DMS53 treated with DMSO at 0.1 percent for 48 hours (cell line): ENCODE measurements around the gene NSG2.
"Not testable (repeated sequence)": the region's sequence is repeated elsewhere in the genome, so short reads cannot be mapped to it uniquely, and the experiment has no call there.

Source experiments
- DNase-seq: peaks from one replicate; lab custom pipeline; 2025; ENCODE audit not compliant: unreplicated experiment; lab: John Stamatoyannopoulos, UW

NSG2 gene

GRCh38 chr5:174098694-174099093, 53.2 kb downstream of the NSG2 start:
- no peak for DNase-seq

DNA sequence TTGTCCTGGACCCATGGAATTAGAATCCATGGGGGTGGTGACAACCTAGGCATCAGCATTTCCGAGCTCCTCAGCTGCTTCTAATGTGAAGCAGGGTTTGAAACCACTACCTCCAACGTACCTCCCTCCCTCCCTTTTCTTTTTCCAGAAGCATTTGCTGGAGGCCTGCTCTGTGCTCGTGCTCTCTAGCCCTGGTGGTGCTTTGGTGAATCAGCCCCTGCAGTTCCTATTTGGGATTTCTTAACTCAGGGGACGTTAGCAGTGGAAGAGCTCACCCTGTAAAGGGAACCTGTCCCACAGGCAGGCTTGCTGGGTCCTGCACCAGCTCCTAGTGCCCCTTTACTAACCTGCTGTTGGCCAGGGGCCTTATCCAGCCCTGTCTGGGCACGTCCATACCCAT, 55.0 kb downstream of the NSG2 start:
- DNase-seq: no peak

DNA sequence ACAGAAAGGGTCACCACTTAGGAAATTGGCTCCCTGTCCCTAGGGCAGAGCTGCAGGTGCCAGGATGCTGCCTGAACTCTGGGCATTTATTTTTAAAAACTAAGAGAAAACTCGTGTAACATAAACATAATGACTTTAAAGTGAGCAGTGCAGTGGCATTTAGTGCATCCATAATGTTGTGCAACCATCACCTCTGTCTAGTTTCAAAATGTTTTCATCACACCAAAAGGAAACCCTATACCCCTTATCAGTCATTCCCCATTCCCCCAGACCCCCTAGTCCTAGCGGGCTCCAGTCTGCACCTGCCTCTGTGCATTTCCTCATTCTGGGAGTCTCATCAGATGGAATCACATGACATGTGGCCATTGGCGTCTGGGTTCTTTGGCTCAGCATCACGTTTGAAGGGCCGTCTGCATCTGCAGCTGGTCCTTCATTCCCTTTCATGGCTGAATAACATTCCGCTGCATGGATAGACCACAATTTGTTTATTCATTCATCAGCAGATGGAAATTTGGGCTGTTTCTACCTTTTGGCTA, 55.8 kb downstream of the NSG2 start:
- no peak for DNase-seq

DNA sequence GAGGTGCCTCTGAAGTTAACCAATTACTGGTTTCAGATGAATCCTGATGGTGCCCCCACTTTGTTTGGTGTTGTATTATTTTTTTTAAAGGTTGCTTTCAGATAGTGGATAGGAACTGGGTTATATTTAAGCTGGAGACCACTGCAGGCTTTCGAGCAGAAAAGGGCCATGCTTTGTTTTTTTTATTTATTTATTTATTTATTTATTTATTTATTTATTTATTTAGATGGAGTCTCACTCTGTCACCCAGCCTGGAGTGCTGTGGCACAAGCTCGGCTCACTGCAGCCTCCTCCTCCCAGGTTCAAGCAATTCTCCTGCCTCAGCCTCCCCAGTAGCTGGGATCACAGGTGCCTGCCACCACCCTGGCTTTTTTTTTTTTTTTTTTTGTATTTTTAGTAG, 57.1 kb downstream of the NSG2 start:
- not testable (repeated sequence) for DNase-seq

DNA sequence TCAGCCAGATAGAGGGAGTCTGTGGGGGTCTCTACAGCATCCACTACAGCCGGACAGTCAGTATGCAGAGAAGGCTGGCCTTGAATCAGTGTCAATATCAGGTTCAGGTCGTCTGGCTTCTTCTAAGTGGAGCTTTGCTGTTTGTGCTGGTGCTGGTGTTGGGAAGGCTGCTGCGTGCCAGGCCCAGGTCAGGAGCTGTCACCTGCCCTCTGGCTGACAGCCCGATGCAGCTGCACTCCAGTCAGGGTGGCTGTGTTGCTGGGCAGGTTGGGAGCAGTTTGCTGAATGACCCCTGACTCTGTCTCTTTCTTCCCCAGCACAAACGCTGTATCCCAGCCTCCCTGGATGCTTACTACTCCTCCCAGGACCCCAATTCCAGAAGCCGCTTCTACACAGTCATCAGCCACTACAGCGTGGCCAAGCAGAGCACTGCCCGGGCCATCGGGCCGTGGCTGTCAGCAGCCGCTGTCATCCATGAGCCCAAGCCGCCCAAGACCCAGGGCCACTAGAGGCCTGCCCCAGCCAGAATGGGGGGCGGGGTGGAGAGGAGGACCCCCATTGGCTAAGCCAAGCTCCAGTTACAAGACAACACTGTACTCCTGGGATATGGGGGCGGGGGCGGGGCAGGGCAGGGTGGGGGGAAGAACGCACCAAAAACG, 61.6 kb downstream of the NSG2 start:
- no peak for DNase-seq

DNA sequence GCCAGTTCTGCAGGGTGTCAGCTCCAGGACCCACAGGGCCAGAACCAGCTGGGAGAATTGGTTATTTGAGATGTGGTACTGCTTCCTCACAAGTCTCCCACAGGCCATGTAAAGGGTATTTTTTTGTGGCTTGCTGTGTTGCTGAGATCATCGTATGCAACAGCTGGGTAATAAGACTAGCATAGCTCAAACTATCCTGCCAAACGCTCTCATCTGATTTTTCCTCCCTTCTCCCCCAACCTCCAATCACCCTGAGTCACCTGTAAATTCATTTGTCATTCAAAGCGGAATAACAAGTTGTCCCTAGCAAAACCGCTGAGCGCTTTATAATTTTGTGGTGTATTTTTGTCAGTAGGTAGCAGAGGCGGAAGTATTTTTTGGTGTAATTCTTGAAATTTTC, 63.2 kb downstream of the NSG2 start:
- DNase-seq: no peak

DNA sequence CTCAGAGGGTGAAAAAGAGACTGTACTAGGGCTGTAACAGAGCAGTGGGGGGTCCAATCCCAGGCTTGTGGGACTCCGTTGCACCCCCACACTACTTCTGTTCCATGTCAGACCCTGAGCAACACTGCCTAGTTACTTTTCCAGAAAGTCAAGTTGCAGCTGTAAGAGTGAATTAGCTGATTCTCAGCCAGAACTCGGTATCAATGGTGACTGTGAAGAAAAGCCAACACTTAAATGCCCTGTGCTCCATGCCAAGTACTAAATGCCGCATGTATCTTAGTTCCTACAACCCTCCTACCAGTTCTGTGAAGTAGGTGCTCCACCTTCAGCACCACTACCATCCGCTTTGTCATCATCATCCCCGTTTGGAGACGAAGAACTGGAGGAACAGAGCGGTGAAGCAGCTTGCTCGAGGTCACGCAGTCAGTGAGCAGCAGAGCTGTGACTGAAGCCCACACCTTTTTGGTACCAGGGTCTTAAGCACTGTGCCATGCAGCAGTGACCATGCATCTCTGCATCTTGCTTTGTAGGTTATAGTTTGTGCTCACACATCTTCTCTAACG, 64.3 kb downstream of the NSG2 start:
- DNase-seq: no peak

- DNase-seq: no peak
Measured at GRCh38 chr5:174110310-174110709, 64.8 kb downstream of the NSG2 start.

DNA sequence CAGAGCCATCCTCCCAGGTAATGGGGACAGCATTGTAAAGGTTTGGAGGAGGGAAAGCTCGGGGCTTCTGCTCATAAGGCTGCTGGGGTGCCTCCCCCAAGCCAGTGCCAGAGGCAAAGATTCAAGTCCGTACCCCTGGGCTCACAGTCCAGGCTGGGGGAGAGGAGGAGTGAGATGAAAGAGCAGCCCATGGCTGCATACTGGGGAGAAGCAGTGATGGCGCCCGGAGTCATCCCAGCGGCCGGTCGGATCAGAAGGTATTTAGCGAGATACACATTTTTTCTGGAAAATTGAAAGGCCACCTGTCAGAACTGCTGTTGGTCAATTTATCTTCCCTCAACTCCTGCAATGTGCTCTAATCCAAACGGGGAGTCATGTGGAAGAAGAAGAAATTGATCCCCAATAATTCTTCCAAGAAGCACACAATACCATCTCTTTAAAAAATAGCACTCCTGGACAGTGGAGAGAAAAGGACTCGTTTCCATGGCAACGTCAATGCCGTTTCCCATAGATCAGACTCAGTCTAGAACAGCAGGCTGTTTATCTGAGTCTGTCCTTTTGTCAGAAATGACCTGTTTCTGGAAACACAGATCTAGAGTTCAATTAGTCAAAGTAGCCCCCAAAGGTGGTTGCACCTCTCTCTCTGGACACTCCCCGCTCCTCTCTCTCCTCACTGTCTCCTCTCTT, 65.9 kb downstream of the NSG2 start:
- DNase-seq: no peak

DNA sequence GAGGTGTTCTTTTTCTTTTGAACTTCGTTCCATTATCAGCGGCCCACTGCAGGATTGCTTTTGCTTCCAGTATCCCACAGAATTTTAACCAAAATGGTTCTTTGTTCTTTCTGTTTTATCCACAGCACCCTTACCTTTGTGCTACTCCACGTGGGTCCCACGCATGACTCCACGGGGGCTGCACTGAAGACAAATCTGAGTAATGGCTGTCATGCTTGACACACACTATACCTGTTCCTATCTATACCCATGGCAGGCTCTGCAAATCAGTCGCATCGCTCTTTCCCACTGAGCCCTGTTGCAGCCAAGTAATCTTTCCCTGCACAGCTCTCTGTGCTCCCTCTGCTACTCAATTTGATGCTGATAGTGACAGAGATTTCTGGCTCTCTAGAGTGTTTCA, 69.7 kb downstream of the NSG2 start:
- no peak for DNase-seq

- DNase-seq: no peak
Measured at GRCh38 chr5:174118823-174119467, 73.4 kb downstream of the NSG2 start.

DNA sequence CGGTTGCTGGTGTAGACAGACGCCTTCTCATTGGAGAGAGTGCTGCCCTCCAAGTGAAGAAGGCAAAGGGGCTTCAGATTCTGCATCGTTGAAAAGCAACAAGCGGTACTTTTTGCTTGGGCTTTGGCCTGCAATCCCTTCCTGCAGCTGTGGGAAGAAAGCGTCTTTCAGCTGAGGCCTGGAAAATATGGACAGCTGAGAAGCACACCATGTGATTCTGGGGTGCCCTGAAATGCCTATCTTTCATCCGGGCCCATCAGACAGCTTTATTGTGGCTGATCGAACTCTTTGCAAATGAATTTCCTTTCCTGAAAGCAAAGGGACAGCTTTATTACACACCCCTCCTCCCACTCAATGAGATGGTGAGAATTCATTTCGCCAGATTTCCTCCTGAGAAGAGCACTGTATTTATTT, 74.0 kb downstream of the NSG2 start:
- no peak for DNase-seq

GRCh38 chr5:174120401-174121005, 75.0 kb downstream of the NSG2 start:
- DNase-seq: no peak

DNA sequence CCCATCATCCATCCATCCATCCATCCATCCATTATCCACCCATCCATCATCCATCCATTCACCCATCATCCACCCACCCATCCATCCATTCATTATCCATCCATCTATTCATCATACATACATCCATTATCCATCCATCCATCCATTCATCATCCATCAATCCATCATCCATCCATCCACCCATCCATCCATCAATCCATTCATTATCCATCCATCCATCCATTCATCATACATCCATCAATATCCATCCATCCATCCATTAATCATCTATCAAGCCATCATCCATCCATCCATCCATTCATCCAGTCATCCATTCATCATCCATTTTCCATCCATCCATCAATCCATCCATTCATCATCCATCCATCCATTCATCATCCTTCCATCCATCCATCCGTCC, 89.0 kb downstream of the NSG2 start:
- no peak for DNase-seq

DNA sequence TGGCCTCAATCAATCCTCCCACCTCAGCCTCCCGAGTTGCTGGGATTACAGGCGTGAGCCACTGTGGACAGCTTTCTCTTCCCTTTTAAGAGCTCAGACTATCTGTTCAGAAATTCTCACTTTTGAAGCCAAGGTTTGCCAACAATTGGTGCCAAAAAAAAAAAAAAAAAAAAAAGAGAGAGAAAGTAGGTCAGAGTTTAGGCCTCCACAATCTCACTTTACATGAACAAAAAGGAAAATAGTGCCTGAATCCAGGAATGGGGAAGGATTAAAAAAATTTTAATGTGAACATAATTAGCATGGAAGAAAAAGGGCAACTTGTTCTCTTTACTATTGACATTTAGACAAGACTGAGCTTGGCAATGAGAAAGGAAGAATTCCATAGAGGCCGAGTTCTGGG, 94.1 kb downstream of the NSG2 start:
- DNase-seq: no peak

- peak; percentile 96 for DNase-seq
Measured at GRCh38 chr5:174140452-174141020, 95.0 kb downstream of the NSG2 start.

- no peak for DNase-seq
Measured at GRCh38 chr5:174141398-174141797, 95.9 kb downstream of the NSG2 start.

GRCh38 chr5:174145091-174145490, 99.6 kb downstream of the NSG2 start:
- DNase-seq: peak; percentile 23

- DNase-seq: peak; percentile 75
Measured at GRCh38 chr5:174145821-174146220, 100.3 kb downstream of the NSG2 start.

- no peak for DNase-seq
Measured at GRCh38 chr5:174146556-174146955, 101.0 kb downstream of the NSG2 start.

- peak; percentile 95 for DNase-seq
Measured at GRCh38 chr5:174147012-174147411, 101.5 kb downstream of the NSG2 start.
